GM23338 (cell line): ENCODE results near the gene CDKN3. TPM values are rescaled to one million over a fixed set of nuclear protein-coding genes. Genes with fewer than 3 reads are reported as not detected.
"Not testable (repeated sequence)": the region's sequence is repeated elsewhere in the genome, so short reads cannot be mapped to it uniquely, and the experiment has no call there.

Experiments
- ATAC-seq: fragments of 200-7000 bp; cut with Tn5 transposase; 3 replicates; pipeline ENCODE4 v1.9.1; 2020
- DNase-seq: peaks from one replicate; pipeline ENCODE4 v3.0.0-alpha.2; 2015; ENCODE audit warnings: low spot score
- H2AFZ ChIP-seq: fragments of 200-600 bp; sonication (generic); 2 replicates; pipeline ENCODE4 v1.8.0; 2016; ENCODE audit warnings: antibody characterized with exemption, mild to moderate bottlenecking, moderate library complexity
- H3F3A ChIP-seq: fragments of 200-600 bp; sonication (generic); replicated peaks from 2 replicates; pipeline ENCODE4 v1.8.0; 2017; ENCODE audit warnings: antibody characterized with exemption, mixed run types, low read depth
- H3K27ac ChIP-seq: fragments of 200-600 bp; sonication (generic); 2 replicates; pipeline ENCODE4 v1.6.1; 2016; ENCODE audit warnings: low read depth
- H3K27me3 ChIP-seq: fragments of 200-600 bp; sonication (generic); 2 replicates; pipeline ENCODE4 v1.8.0; 2016; ENCODE audit warnings: mild to moderate bottlenecking, mixed run types, moderate library complexity; ENCODE audit not compliant: insufficient read depth
- H3K36me3 ChIP-seq: fragments of 200-600 bp; sonication (generic); 2 replicates; pipeline ENCODE4 v1.8.0; 2016; ENCODE audit warnings: mild to moderate bottlenecking; ENCODE audit not compliant: insufficient read depth
- H3K4me1 ChIP-seq: fragments of 200-600 bp; sonication (generic); 2 replicates; pipeline ENCODE4 v1.8.0; 2016; ENCODE audit warnings: mild to moderate bottlenecking, moderate library complexity; ENCODE audit not compliant: insufficient read depth
- H3K4me2 ChIP-seq: fragments of 200-600 bp; sonication (generic); 2 replicates; pipeline ENCODE4 v1.7.1; 2017; ENCODE audit warnings: mixed run types
- H3K4me3 ChIP-seq: fragments of 200-600 bp; sonication (generic); 2 replicates; pipeline ENCODE4 v1.6.1; 2016; ENCODE audit warnings: mixed run types
- H3K79me2 ChIP-seq: fragments of 200-600 bp; sonication (generic); replicated peaks from 2 replicates; pipeline ENCODE4 v1.8.0; 2017; ENCODE audit warnings: mild to moderate bottlenecking; ENCODE audit not compliant: insufficient read depth
- H3K9me2 ChIP-seq: fragments of 200-600 bp; sonication (generic); 2 replicates; pipeline ENCODE4 v1.8.0; 2017; ENCODE audit not compliant: insufficient read depth
- H4K20me1 ChIP-seq: fragments of 200-600 bp; sonication (generic); replicated peaks from 2 replicates; pipeline ENCODE4 v1.8.0; 2017; ENCODE audit warnings: mild to moderate bottlenecking; ENCODE audit not compliant: insufficient read depth
- H3K27ac Mint-ChIP-seq: 2 replicates; pipeline ENCODE4 v1.8.0; 2020; ENCODE audit warnings: inconsistent platforms, mild to moderate bottlenecking, moderate library complexity, mixed read lengths
- H3K27me3 Mint-ChIP-seq: 3 replicates; pipeline ENCODE4 v1.8.0; 2022; ENCODE audit warnings: low read depth, mild to moderate bottlenecking, moderate library complexity, mixed read lengths, inconsistent platforms; ENCODE audit not compliant: insufficient read depth, poor library complexity
- H3K36me3 Mint-ChIP-seq: 3 replicates; pipeline ENCODE4 v1.8.0; 2021; ENCODE audit warnings: low read depth, mild to moderate bottlenecking, inconsistent platforms, moderate library complexity, mixed read lengths
- H3K4me1 Mint-ChIP-seq: 3 replicates; pipeline ENCODE4 v1.8.0; 2020; ENCODE audit warnings: mild to moderate bottlenecking, inconsistent platforms, mixed read lengths
- H3K4me3 Mint-ChIP-seq: 3 replicates; pipeline ENCODE4 v1.8.0; 2021; ENCODE audit warnings: moderate library complexity, mild to moderate bottlenecking, inconsistent platforms, mixed read lengths
- H3K9me3 Mint-ChIP-seq: 3 replicates; pipeline ENCODE4 v1.8.0; 2020; ENCODE audit warnings: moderate library complexity, mild to moderate bottlenecking, inconsistent platforms, mixed read lengths
- CREB1 ChIP-seq: fragments of 250-450 bp; sonication (Bioruptor Pico); IDR thresholded peaks from 2 replicates; pipeline ENCODE4 v1.5.0; 2020; ENCODE audit warnings: low read depth, mild to moderate bottlenecking, moderate library complexity
- EZH2 ChIP-seq: fragments of 200-600 bp; sonication (generic); IDR thresholded peaks from one replicate; pipeline ENCODE4 v1.8.0; 2017; ENCODE audit warnings: antibody characterized with exemption, mild to moderate bottlenecking, low read depth; ENCODE audit not compliant: unreplicated experiment
- EZH2phosphoT487 ChIP-seq: fragments of 200-600 bp; sonication (generic); IDR thresholded peaks from one replicate; pipeline ENCODE4 v1.8.1; 2018; ENCODE audit warnings: antibody characterized with exemption; ENCODE audit not compliant: unreplicated experiment
- JUNB ChIP-seq: IDR thresholded peaks from one replicate; pipeline ENCODE4 v1.6.1; 2016; ENCODE audit warnings: antibody characterized with exemption; ENCODE audit not compliant: unreplicated experiment
- NANOG ChIP-seq: IDR thresholded peaks from 2 replicates; pipeline ENCODE4 v1.6.1; 2016; ENCODE audit warnings: antibody characterized with exemption, borderline replicate concordance
- POLR2AphosphoS5 ChIP-seq: IDR thresholded peaks from 2 replicates; pipeline ENCODE4 v1.6.1; 2016; ENCODE audit warnings: antibody characterized with exemption, low read depth
- STAT1 ChIP-seq: IDR thresholded peaks from one replicate; pipeline ENCODE4 v1.6.1; 2016; ENCODE audit warnings: antibody characterized with exemption; ENCODE audit not compliant: unreplicated experiment
- ZNF114 ChIP-seq: fragments of 250-450 bp; sonication (Bioruptor Pico); IDR thresholded peaks from 2 replicates; pipeline ENCODE4 v1.5.0; 2020; ENCODE audit warnings: mild to moderate bottlenecking, moderate library complexity
- ZNF331 ChIP-seq: fragments of 250-450 bp; sonication (Bioruptor Pico); IDR thresholded peaks from 2 replicates; pipeline ENCODE4 v1.5.0; 2020; ENCODE audit warnings: low read depth, mild to moderate bottlenecking, moderate library complexity
- polyA plus RNA-seq: library from polyadenylated mRNA; unstranded; fragments of >200 nt; fragmentation: Nextera tagmentation; extraction: Ambion mirVana; gene quantifications from 2 replicates; pipeline ENCODE4 v1.2.1, GENCODE V29; 2016
- total RNA-seq: library from RNA; depleted of rRNA; stranded (reverse); fragments of >200 nt; shearing (Covaris generic); gene quantifications from 2 replicates; pipeline ENCODE4 v1.2.3, GENCODE V29; 2014
- TF ChIP-seq, protein P1 (sequence below), 2 experiments: fragments of 200-600 bp in 1 of 2; sonication (generic) in 1 of 2; conservative IDR thresholded peaks; 2 replicates each; pipeline versions ENCODE4 v1.5.1 to v1.6.1; 2016 to 2017; ENCODE audit warnings: antibody characterized with exemption in 2 of 2, low read depth in 2 of 2, mild to moderate bottlenecking in 2 of 2, moderate library complexity in 1 of 2
- TF ChIP-seq, protein P2 (sequence below): IDR thresholded peaks from one replicate; pipeline ENCODE4 v1.6.1; 2018; ENCODE audit warnings: antibody characterized with exemption; ENCODE audit not compliant: unreplicated experiment
- TF ChIP-seq, protein P3 (sequence below): IDR thresholded peaks from 2 replicates; pipeline ENCODE4 v1.6.1; 2016; ENCODE audit warnings: antibody characterized with exemption

CDKN3 gene
- total and polyA plus RNA-seq, 2 experiments from 2014 or later, result 36.3 to 97.4 TPM

DNA sequence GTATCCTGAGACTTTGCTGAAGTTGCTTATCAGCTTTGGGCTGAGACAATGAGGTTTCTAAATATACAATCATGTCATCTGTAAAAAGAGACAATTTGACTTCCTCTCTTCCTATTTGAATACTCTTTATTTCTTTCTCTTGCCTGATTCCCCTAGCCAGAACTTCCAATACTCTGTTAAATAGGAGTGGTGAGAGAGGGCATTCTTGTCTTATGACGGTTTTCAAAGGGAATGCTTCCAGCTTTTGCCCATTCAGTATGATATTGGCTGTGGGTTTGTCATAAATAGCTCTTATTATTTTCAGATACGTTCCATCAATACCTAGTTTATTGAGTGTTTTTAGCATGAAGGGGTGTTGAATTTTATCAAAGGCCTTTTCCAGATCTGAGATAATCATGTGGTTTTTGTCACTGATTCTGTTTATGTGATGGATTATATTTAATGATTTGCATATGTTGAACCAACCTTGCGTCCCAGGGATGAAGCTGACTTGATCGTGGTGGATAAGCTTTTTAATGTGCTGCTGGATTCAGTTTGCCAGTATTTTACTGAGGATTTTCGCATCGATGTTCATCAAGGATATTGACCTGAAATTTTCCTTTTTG lies 6.7 kb downstream of the CDKN3 start:
- H3K27me3 Mint-ChIP-seq, H2AFZ ChIP-seq, H3K9me3 Mint-ChIP-seq, H3K4me3 ChIP-seq, H3K9me2 ChIP-seq, H3K4me1 ChIP-seq, H3K27ac ChIP-seq, DNase-seq, H3K4me3 Mint-ChIP-seq, H3F3A ChIP-seq, ATAC-seq, H3K36me3 ChIP-seq, H3K27ac Mint-ChIP-seq, H3K4me2 ChIP-seq, H4K20me1 ChIP-seq, H3K4me1 Mint-ChIP-seq, H3K27me3 ChIP-seq, H3K79me2 ChIP-seq: not testable (repeated sequence)
- peaks cover 65% of the 10 kb centered on the region for H3K36me3 Mint-ChIP-seq

DNA sequence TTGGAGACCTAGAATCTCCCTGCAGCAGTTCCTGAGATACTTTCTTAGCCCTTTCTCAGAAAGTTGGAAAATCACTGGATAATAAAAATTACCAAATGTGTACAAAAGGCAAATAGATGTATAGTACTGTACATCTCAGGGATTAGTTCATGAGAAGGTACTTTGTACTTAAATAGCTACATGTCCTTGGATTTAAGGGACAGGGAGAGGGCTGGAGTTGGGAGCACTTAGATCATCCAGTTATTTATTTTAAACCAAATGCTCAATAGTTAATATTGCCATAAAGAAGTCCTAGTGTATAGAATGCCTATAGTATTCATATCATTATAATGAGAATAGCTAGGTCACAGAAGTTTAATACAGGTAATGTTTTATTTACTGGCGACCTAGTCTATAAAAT lies 13.4 kb downstream of the CDKN3 start:
- no peak overlapping the region for H2AFZ ChIP-seq
- H3K27me3 ChIP-seq, result no peaks in the 10 kb centered on the region
- no peak overlapping the region for H3K4me3 ChIP-seq
- H3K79me2 ChIP-seq, result no peaks in the 10 kb centered on the region
- Mint-ChIP-seq H3K9me3 (no peaks in the 10 kb centered on the region), H3K27me3 (peaks cover 2% of the 10 kb centered on the region), H3K36me3 (peaks cover 48% of the 10 kb centered on the region), H3K4me3 (no peak overlapping the region), H3K27ac (no peak overlapping the region), H3K4me1 (no peaks in the 10 kb centered on the region)
- no peak overlapping the region for H3K4me2 ChIP-seq
- H3K4me1 ChIP-seq, result no peaks in the 10 kb centered on the region
- no peaks in the 10 kb centered on the region for H3K9me2 ChIP-seq
- no peaks in the 10 kb centered on the region for H3F3A ChIP-seq
- DNase-seq, result no peak
- H4K20me1 ChIP-seq, result no peaks in the 10 kb centered on the region; the same call in 1 of the 2 replicates
- ATAC-seq, result no peak
- H3K27ac ChIP-seq, result no peak overlapping the region
- 0 out of 2 replicates have a peak, but pooled peaks cover 8% of the 10 kb centered on the region for H3K36me3 ChIP-seq
- TF ChIP-seq NANOG (no peak), EZH2phosphoT487 (no peak), POLR2AphosphoS5 (no peak), JUNB (no peak), ZNF114 (CRISPR knock-in tag) (no peak), ZNF331 (no peak), EZH2 (no peak), STAT1 (no peak), CREB1 (CRISPR knock-in tag) (no peak)
- TF ChIP-seq, protein P1, sequence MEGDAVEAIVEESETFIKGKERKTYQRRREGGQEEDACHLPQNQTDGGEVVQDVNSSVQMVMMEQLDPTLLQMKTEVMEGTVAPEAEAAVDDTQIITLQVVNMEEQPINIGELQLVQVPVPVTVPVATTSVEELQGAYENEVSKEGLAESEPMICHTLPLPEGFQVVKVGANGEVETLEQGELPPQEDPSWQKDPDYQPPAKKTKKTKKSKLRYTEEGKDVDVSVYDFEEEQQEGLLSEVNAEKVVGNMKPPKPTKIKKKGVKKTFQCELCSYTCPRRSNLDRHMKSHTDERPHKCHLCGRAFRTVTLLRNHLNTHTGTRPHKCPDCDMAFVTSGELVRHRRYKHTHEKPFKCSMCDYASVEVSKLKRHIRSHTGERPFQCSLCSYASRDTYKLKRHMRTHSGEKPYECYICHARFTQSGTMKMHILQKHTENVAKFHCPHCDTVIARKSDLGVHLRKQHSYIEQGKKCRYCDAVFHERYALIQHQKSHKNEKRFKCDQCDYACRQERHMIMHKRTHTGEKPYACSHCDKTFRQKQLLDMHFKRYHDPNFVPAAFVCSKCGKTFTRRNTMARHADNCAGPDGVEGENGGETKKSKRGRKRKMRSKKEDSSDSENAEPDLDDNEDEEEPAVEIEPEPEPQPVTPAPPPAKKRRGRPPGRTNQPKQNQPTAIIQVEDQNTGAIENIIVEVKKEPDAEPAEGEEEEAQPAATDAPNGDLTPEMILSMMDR (conservative IDR thresholded peaks at IDR 0.05; ENCODE audit: low read depth in 2 of 2), result no peak
- TF ChIP-seq, protein P2, sequence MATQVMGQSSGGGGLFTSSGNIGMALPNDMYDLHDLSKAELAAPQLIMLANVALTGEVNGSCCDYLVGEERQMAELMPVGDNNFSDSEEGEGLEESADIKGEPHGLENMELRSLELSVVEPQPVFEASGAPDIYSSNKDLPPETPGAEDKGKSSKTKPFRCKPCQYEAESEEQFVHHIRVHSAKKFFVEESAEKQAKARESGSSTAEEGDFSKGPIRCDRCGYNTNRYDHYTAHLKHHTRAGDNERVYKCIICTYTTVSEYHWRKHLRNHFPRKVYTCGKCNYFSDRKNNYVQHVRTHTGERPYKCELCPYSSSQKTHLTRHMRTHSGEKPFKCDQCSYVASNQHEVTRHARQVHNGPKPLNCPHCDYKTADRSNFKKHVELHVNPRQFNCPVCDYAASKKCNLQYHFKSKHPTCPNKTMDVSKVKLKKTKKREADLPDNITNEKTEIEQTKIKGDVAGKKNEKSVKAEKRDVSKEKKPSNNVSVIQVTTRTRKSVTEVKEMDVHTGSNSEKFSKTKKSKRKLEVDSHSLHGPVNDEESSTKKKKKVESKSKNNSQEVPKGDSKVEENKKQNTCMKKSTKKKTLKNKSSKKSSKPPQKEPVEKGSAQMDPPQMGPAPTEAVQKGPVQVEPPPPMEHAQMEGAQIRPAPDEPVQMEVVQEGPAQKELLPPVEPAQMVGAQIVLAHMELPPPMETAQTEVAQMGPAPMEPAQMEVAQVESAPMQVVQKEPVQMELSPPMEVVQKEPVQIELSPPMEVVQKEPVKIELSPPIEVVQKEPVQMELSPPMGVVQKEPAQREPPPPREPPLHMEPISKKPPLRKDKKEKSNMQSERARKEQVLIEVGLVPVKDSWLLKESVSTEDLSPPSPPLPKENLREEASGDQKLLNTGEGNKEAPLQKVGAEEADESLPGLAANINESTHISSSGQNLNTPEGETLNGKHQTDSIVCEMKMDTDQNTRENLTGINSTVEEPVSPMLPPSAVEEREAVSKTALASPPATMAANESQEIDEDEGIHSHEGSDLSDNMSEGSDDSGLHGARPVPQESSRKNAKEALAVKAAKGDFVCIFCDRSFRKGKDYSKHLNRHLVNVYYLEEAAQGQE, result no peak
- TF ChIP-seq, protein P3, sequence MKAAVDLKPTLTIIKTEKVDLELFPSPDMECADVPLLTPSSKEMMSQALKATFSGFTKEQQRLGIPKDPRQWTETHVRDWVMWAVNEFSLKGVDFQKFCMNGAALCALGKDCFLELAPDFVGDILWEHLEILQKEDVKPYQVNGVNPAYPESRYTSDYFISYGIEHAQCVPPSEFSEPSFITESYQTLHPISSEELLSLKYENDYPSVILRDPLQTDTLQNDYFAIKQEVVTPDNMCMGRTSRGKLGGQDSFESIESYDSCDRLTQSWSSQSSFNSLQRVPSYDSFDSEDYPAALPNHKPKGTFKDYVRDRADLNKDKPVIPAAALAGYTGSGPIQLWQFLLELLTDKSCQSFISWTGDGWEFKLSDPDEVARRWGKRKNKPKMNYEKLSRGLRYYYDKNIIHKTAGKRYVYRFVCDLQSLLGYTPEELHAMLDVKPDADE, result no peak
